ENCODE data around the gene MANF. TPM values are rescaled to one million over a fixed set of nuclear protein-coding genes. Genes with fewer than 3 reads are reported as not detected.

The MANF gene
- total RNA-seq, 1 experiment from 2014 or later, result 271 TPM

DNA sequence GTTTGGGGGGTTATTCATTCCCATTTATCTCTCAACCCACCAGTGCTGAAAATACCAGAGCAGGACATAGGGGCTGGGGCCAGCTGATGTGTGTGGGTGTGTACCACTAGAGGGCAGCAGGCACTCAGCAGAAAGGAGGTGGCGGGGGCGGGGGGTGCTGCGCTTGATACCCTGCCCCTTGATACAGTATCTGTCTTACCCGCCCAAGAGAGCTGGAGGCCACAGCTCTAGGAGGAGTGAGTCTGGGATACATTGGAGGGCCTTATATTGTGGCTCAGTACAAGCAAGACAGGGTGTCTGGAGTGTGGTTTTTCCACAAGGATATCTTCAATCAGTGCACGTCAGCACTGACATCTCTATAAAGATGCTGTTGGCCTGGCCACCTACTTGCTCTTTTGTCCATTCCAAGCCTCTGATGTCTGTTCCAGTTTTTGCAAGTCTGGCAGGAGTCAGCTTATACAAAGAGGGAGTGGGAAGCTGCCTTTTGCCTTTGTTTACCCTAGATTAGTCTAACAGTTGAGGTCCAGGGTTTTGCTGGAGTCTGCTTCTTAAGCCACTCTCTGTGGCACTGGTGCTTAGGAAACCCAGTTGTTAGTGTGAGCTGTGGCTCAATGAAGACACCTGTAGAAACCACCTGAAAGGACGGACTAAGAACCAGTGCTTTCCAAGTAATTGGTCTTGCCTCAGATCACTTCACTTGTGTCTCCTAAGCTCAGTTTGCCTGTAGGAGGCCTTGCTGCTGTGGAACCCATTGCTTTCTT lies 4.5 kb downstream of the MANF start:
- TF ChIP-seq, protein P1, sequence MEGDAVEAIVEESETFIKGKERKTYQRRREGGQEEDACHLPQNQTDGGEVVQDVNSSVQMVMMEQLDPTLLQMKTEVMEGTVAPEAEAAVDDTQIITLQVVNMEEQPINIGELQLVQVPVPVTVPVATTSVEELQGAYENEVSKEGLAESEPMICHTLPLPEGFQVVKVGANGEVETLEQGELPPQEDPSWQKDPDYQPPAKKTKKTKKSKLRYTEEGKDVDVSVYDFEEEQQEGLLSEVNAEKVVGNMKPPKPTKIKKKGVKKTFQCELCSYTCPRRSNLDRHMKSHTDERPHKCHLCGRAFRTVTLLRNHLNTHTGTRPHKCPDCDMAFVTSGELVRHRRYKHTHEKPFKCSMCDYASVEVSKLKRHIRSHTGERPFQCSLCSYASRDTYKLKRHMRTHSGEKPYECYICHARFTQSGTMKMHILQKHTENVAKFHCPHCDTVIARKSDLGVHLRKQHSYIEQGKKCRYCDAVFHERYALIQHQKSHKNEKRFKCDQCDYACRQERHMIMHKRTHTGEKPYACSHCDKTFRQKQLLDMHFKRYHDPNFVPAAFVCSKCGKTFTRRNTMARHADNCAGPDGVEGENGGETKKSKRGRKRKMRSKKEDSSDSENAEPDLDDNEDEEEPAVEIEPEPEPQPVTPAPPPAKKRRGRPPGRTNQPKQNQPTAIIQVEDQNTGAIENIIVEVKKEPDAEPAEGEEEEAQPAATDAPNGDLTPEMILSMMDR (IDR thresholded peaks at IDR 0.05; ENCODE audit: unreplicated experiment), result peak; percentile 66
- Mint-ChIP-seq H3K4me1 (ENCODE audit: insufficient read depth, unreplicated experiment) (peaks cover 25% of the 10 kb centered on the region), H3K9me3 (ENCODE audit: unreplicated experiment) (no peaks in the 10 kb centered on the region), H3K27ac (ENCODE audit: low read depth, unreplicated experiment) (no peak overlapping the region), H3K36me3 (ENCODE audit: insufficient read depth, unreplicated experiment) (peaks cover 38% of the 10 kb centered on the region), H3K4me3 (ENCODE audit: unreplicated experiment) (no peak overlapping the region), H3K27me3 (ENCODE audit: insufficient read depth, unreplicated experiment) (no peaks in the 10 kb centered on the region)
- ChIA-PET POLR2A (interaction anchor here (0.7 to 2.1 kb wide), 6 partner anchors 47 to 820 kb away, joined by 3 to 6 read pairs (median 3); partner anchors contain the start of genes DCAF1 and HEMK1), CTCF (interaction anchor here (0.5 to 4.7 kb wide), 58 partner anchors 8 to 888 kb away, joined by 3 to 59 read pairs (median 4); partner anchors contain the start of genes DCAF1, HEMK1 and MAPKAPK3)
- BruUV-seq (replicated peaks), result no TSS peak
- peak; percentile 54 for DNase-seq (ENCODE audit: unreplicated experiment)
- intact Hi-C loops (cut with micrococcal nuclease), result loop anchor here (1.0 to 5.0 kb wide), 4 partner anchors 109 to 773 kb away; partner anchors contain the start of gene TEX264

DNA sequence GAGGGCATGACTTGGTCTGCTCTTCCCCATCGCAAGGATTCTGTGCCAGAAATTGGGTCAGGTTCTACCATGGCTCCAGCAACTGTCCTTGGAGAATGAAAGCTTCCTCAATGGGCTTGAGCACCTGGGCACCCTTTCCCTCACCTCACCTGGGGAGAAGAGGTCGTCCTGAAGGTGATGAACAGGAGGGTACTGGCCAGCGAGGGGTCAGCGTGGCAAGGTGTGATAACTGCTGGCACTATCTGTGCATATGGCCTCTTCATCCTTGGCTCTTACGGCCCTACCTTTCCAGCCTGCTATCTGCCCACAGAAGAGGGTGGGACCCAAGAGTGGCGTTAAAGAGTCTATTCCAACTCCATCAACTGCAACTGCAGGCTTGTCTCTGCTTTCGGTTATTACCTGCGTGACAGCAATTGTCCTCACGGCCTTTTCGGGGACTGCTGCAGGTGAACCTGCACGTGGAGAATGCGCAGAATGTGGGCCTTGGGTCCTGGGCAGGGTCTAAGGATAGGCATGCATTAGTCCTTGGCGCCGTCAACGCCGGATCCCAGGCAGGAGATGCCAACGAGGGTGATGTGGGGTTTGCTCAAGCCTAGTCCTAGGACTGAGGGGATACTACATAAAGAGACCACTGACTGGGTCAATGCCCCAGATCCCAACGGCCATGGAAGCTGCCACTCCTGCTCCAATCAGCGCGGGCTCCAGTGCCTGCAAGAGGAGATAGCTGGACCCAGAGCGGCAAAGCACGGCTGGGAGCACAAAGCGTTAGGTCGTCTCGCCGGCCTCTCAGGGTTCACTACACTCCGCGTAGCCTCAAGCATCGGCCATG lies 5.4 kb downstream of the MANF start:
- Mint-ChIP-seq H3K36me3 (ENCODE audit: insufficient read depth, unreplicated experiment) (peaks cover 46% of the 10 kb centered on the region), H3K27me3 (ENCODE audit: insufficient read depth, unreplicated experiment) (no peaks in the 10 kb centered on the region), H3K4me3 (ENCODE audit: unreplicated experiment) (peak overlapping the region; percentile 54), H3K9me3 (ENCODE audit: unreplicated experiment) (no peaks in the 10 kb centered on the region), H3K27ac (ENCODE audit: low read depth, unreplicated experiment) (no peak overlapping the region), H3K4me1 (ENCODE audit: insufficient read depth, unreplicated experiment) (peaks cover 32% of the 10 kb centered on the region)
- CTCF ChIA-PET, result interaction anchor here (0.5 to 4.7 kb wide), 40 partner anchors 9 to 889 kb away, joined by 3 to 59 read pairs (median 4); partner anchors contain the start of genes DCAF1, HEMK1 and MAPKAPK3
- intact Hi-C loops (cut with micrococcal nuclease), result loop anchor here (1.0 to 5.0 kb wide), 3 partner anchors 108 to 412 kb away; no protein-coding TSS in a partner anchor
- no peak for DNase-seq (ENCODE audit: unreplicated experiment)
- POLR2A ChIA-PET, result interaction anchor here (0.7 to 1.5 kb wide), 6 partner anchors 46 to 820 kb away, joined by 3 to 6 read pairs (median 3); partner anchors contain the start of gene DCAF1
- TF ChIP-seq, protein P1 (IDR thresholded peaks at IDR 0.05; ENCODE audit: unreplicated experiment), result no peak
- no TSS peak for BruUV-seq (replicated peaks)

DNA sequence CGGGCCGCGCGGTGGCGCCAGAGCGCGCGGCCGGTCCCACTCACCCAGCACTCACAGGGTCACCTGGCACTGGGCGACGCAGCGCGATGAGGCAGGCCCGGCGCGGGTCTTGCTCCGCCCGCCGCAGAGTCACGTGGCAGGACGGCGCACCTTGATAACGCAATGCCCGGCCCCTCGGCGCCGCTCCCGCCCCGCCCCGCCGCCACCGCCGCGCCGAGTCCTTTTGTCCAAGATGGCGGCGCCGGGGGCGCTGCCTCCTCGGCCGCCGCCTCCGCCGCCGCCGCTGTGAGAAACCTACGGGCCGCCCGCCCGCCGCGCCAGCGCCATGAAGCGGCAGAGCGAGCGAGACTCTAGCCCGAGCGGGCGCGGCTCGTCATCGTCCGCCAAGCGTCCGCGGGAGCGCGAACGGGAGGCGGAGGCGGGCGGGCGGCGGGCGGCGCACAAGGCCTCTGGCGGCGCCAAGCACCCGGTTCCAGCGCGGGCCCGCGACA lies 6.0 kb downstream of the MANF start, which contains the start of gene RBM15B:
Gene RBM15B (plus strand): TSS at position 211 of the 491 bp plus-strand sequence. CDS start 115 bp downstream, at position 326.
- peak; percentile 95 for DNase-seq (ENCODE audit: unreplicated experiment)
- peaks cover 53% of the 10 kb centered on the region for H3K36me3 Mint-ChIP-seq (ENCODE audit: insufficient read depth, unreplicated experiment)
- intact Hi-C loops (cut with micrococcal nuclease), result loop anchor here (1.0 to 5.0 kb wide), 3 partner anchors 108 to 411 kb away; no protein-coding TSS in a partner anchor
- TF ChIP-seq, protein P1 (IDR thresholded peaks at IDR 0.05; ENCODE audit: unreplicated experiment), result peak; percentile 61
- H3K4me1 Mint-ChIP-seq (ENCODE audit: insufficient read depth, unreplicated experiment), result peaks cover 32% of the 10 kb centered on the region
- ChIA-PET POLR2A (interaction anchor here (0.9 to 1.5 kb wide), 2 partner anchors 108 to 821 kb away, joined by 3 to 4 read pairs; partner anchors contain the start of gene DCAF1), CTCF (interaction anchor here (0.6 to 4.7 kb wide), 10 partner anchors 12 to 890 kb away, joined by 3 to 59 read pairs (median 4); partner anchors contain the start of genes DCAF1, HEMK1 and MAPKAPK3)
- peak within 1 kb of the TSS; percentile 71 for H3K4me3 Mint-ChIP-seq (ENCODE audit: unreplicated experiment)
- H3K27ac Mint-ChIP-seq (ENCODE audit: low read depth, unreplicated experiment), result peak within 1 kb of the TSS; percentile 67
- H3K9me3 Mint-ChIP-seq (ENCODE audit: unreplicated experiment), result no peaks in the 10 kb centered on the region
- no peaks in the 10 kb centered on the region for H3K27me3 Mint-ChIP-seq (ENCODE audit: insufficient read depth, unreplicated experiment)
- no TSS peak for BruUV-seq (replicated peaks)
